Panc1 (cell line): ENCODE measurements around the gene POU2F1.

ENCODE experiments used
- CTCF ChIP-seq: fragments of 450-650 bp; IDR thresholded peaks from 2 replicates; pipeline ENCODE4 v1.5.1; 2017; ENCODE audit warnings: mild to moderate bottlenecking
- POLR2AphosphoS5 ChIP-seq: IDR thresholded peaks from 2 replicates; pipeline ENCODE4 v1.6.1; 2012; ENCODE audit warnings: mild to moderate bottlenecking, low read depth, low read length, moderate library complexity
- REST ChIP-seq, 2 experiments: IDR thresholded peaks; 2 replicates each; pipeline ENCODE4 v1.6.1; 2011 to 2012; ENCODE audit warnings: low read depth in 2 of 2, control low read depth in 1 of 2, low read length in 1 of 2, mild to moderate bottlenecking in 1 of 2, moderate library complexity in 1 of 2; ENCODE audit not compliant: insufficient read depth in 1 of 2
- SIN3A ChIP-seq: IDR thresholded peaks from 2 replicates; pipeline ENCODE4 v1.6.1; 2012; ENCODE audit warnings: low read depth, mild to moderate bottlenecking, low read length, moderate library complexity, borderline replicate concordance; ENCODE audit not compliant: insufficient read depth
- TCF7L2 ChIP-seq: IDR thresholded peaks from 2 replicates; pipeline ENCODE4 v1.6.1; 2011; ENCODE audit warnings: mild to moderate bottlenecking, low read depth, low read length, inconsistent platforms

- TF ChIP-seq CTCF (no peak), REST (IDR thresholded peaks at IDR 0.05; ENCODE audit: insufficient read depth in 1 of 2, low read depth in 2 of 2, low read length in 1 of 2) (no peak), TCF7L2 (no peak), POLR2AphosphoS5 (no peak), SIN3A (no peak)
Measured at GRCh38 chr1:167297222-167298214, 76.8 kb downstream of the POU2F1 start.
